Activated T-cell treated with anti-CD3 and anti-CD28 coated beads, Interleukin-2, amount 50 U/mL, for 4 hours (primary cell): ENCODE measurements around the gene ADAM29. TPM values are rescaled to one million over a fixed set of nuclear protein-coding genes. Genes with fewer than 3 reads are reported as not detected.
"Not testable (repeated sequence)": the region's sequence is repeated elsewhere in the genome, so short reads cannot be mapped to it uniquely, and the experiment has no call there.

Experiments used
- ATAC-seq, 2 donors: fragments of 200-7000 bp; cut with Tn5 transposase; one replicate each; pipeline ENCODE4 v1.10.0; 2021
- DNase-seq: peaks from one replicate; pipeline ENCODE4 v3.0.0-alpha.2; 2020
- H3K27me3 Mint-ChIP-seq: one replicate; pipeline ENCODE4 v1.8.0; 2021; ENCODE audit warnings: low read depth, mixed read lengths
- H3K36me3 Mint-ChIP-seq: one replicate; pipeline ENCODE4 v1.8.0; 2022; ENCODE audit warnings: mixed read lengths; ENCODE audit not compliant: insufficient read depth
- H3K4me1 Mint-ChIP-seq: one replicate; pipeline ENCODE4 v1.8.0; 2021; ENCODE audit warnings: low read depth, mixed read lengths
- H3K4me3 Mint-ChIP-seq: one replicate; pipeline ENCODE4 v1.8.0; 2021; ENCODE audit warnings: mild to moderate bottlenecking, moderate library complexity, mixed read lengths
- H3K9me3 Mint-ChIP-seq: one replicate; pipeline ENCODE4 v1.8.0; 2021; ENCODE audit warnings: mixed read lengths
- total RNA-seq, 3 donors: library from RNA; stranded (reverse); gene quantifications; one replicate each; pipeline ENCODE4 v1.2.1, GENCODE V29; 2021

The ADAM29 gene
- total RNA-seq, 3 donors from 2014 or later, result not detected

DNA sequence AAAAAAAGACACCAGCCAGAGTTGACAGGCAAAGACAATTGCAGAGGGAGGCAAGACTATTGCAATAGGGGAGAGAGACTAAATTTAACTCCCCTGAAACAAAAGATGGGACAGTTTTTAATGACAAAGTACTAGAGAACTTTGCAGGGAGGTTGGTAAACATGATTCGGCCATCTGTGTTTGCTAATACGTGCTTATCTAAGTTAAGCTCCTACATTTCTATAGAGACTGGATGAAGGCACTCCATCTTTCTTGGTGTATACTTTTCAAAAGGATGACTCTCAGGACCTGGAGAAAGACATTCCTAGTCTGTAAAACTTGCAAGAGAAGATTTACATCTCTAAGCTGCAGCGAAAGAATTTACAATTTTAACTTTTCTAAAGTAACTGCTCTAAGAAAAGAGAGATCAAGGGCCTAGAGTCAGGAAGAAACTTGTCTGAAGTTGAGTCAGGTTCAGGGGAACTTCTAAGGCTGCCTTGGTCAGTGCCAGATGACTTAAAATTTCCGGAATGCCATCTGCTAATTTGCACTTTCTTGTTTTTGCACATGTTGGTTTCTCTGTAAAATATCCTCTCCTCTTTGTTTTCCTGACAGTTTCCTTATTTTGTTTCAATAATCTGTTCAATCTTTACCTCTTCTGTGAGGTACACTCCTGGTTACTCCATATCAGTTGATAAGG lies 10.6 kb downstream of the ADAM29 start:
- Mint-ChIP-seq H3K4me1 (no peaks in the 10 kb centered on the region), H3K36me3 (no peaks in the 10 kb centered on the region), H3K4me3 (no peak overlapping the region), H3K27me3 (no peaks in the 10 kb centered on the region), H3K9me3 (no peaks in the 10 kb centered on the region)
- DNase-seq (no peak), ATAC-seq (no peak)

DNA sequence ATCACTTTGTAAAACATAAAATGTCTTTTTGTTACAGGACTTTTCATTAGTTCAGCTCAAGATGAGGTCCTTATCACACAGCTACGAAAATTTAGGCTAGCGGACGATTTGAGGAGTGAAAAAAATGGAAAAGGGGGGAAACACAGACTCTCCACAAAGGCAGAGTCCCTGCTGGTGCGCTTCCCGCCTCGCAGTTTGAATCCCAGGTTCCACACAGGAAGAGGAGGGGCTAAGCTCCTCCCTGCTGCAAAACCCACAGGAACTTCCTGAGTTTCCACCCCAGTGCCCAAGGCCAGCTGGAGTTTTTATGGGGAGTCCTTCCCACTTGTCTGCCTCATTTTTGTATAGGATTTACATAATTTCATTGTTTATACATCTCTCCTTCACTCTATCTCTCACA lies 11.2 kb downstream of the ADAM29 start:
- H3K27me3 Mint-ChIP-seq, result no peaks in the 10 kb centered on the region
- no peak for ATAC-seq
- no peak overlapping the region for H3K4me3 Mint-ChIP-seq
- H3K36me3 Mint-ChIP-seq, result no peaks in the 10 kb centered on the region
- DNase-seq, result no peak
- no peaks in the 10 kb centered on the region for H3K4me1 Mint-ChIP-seq
- no peaks in the 10 kb centered on the region for H3K9me3 Mint-ChIP-seq

DNA sequence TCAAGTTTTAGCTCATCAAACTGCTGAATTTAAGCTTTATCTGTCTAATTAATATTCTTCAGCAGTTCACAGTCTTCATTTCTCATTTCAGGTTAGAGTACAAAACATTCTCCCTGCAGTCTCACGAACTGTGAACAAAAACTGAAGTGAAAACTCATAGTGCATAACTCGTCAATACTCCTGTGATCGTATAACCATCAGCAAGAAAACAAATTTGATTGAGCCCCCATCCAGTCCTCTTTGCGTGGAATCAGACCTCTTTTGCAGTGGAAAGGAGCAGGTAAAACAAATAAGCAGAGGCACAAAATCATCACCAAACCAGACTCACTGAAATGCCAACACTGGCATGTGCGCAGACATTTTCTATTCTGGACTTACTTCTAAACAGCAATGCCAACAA lies 12.7 kb downstream of the ADAM29 start:
- Mint-ChIP-seq H3K4me1 (no peaks in the 10 kb centered on the region), H3K4me3 (no peak overlapping the region), H3K9me3 (no peaks in the 10 kb centered on the region), H3K36me3 (no peaks in the 10 kb centered on the region), H3K27me3 (no peaks in the 10 kb centered on the region)
- ATAC-seq (no peak), DNase-seq (no peak)

DNA sequence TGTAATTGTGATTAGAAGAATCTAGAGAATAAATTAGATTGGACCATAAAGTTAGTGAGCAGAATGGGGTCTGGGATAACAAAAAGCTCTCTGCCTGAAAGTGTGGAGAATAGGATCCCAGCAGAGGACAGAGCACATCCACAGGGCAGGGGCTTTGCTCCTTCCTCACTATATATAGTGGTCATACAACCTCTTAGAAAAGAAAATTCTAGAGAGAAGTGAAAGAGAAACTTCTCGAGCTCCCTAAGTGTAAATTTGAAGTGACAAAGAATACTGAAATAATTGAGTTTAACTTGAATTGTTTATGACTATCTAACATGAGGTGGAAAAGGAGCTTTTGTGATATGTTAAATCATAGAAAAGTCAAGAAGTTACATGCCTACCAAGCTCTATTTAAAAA lies 14.9 kb downstream of the ADAM29 start:
- DNase-seq (no peak), ATAC-seq (no peak)
- Mint-ChIP-seq H3K27me3 (no peaks in the 10 kb centered on the region), H3K4me1 (no peaks in the 10 kb centered on the region), H3K9me3 (peaks cover 6% of the 10 kb centered on the region), H3K4me3 (no peak overlapping the region), H3K36me3 (no peaks in the 10 kb centered on the region)

DNA sequence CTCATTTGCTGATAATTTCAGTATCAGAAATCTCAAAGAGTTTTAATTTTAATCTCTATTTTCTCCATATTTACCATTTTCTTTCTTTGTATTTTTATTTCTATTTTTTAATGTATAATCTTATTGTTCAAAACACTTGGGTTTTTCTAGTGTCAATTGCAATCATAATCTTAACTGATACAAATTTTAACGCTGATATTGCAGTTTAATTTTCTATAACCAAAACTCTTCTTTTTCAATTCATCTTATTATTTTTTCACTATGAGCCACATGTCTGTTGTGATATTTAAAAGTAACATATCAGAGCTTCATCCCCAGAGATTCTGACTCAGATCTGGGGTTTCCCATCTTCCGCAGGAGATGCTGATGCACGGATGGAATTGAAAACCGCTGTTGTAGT lies 16.2 kb downstream of the ADAM29 start:
- H3K9me3 Mint-ChIP-seq, result peaks cover 7% of the 10 kb centered on the region
- no peaks in the 10 kb centered on the region for H3K36me3 Mint-ChIP-seq
- DNase-seq (no peak), ATAC-seq (no peak)
- no peaks in the 10 kb centered on the region for H3K27me3 Mint-ChIP-seq
- H3K4me1 Mint-ChIP-seq, result no peaks in the 10 kb centered on the region
- no peak overlapping the region for H3K4me3 Mint-ChIP-seq

DNA sequence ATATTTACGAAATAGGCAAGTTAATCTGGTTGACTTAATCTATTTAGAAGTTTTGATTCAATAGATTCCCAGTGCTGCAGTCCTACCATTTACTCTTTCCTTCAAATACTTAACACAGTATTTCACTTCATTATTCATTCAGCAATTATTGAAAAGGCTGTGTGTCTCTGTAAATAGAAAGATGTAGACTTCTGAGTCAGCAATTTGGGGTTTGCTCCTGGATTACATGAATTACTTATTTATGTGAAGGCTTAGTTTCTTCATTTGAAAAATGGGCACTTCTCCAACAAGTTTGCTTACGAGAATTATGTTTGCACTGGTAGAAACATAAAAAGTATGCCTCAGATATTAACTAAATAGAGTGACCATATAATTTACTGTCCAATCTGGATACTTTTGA lies 17.4 kb downstream of the ADAM29 start:
- Mint-ChIP-seq H3K9me3 (peaks cover 7% of the 10 kb centered on the region), H3K36me3 (no peaks in the 10 kb centered on the region), H3K4me1 (no peaks in the 10 kb centered on the region), H3K27me3 (no peaks in the 10 kb centered on the region), H3K4me3 (no peak overlapping the region)
- DNase-seq (no peak), ATAC-seq (no peak)

DNA sequence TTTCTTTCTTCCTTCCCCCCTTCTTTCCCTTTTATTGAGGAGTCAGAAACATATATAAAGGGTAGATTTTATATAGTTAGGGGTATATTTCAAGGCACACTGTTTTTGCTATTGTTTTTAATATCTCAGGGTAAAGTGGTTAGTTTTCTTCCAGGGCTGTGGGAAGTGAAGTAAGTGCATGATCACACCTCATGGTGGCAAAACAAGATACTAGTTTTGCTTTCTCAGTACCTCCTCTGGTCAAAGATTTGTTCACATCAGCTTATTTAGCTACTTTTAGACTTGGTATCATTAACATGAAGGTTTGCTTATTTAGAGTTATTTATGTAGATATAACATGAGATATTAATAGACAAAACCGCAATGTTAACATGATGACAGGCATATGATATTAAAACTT lies 21.8 kb downstream of the ADAM29 start:
- DNase-seq (no peak), ATAC-seq (no peak)
- H3K27me3 Mint-ChIP-seq, result no peaks in the 10 kb centered on the region
- H3K9me3 Mint-ChIP-seq, result peaks cover 10% of the 10 kb centered on the region
- no peaks in the 10 kb centered on the region for H3K36me3 Mint-ChIP-seq
- no peak overlapping the region for H3K4me3 Mint-ChIP-seq
- H3K4me1 Mint-ChIP-seq, result no peaks in the 10 kb centered on the region

DNA sequence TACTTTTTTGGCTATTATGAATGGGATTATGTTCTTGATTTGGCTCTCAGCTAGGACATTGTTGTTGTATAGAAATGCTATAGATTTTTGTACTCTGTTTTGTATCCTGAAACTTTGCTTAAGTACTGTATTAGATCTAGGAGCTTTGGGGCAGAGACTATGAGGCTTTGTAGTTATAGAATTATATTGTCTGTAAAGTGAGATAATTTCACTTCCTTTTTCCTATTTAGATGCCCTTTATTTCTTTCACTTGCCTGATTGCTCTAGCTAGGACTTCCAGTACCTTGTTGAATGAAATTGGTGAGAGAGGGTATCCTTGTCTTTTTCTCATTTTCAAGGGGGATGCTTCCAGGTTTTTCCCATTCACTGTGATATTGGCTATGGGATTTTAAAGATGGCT lies 28.1 kb downstream of the ADAM29 start:
- no peaks in the 10 kb centered on the region for H3K36me3 Mint-ChIP-seq
- no peaks in the 10 kb centered on the region for H3K27me3 Mint-ChIP-seq
- peaks cover 3% of the 10 kb centered on the region for H3K9me3 Mint-ChIP-seq
- H3K4me3 Mint-ChIP-seq, result no peak overlapping the region
- no peaks in the 10 kb centered on the region for H3K4me1 Mint-ChIP-seq
- DNase-seq, result no peak
- ATAC-seq, result no peak

DNA sequence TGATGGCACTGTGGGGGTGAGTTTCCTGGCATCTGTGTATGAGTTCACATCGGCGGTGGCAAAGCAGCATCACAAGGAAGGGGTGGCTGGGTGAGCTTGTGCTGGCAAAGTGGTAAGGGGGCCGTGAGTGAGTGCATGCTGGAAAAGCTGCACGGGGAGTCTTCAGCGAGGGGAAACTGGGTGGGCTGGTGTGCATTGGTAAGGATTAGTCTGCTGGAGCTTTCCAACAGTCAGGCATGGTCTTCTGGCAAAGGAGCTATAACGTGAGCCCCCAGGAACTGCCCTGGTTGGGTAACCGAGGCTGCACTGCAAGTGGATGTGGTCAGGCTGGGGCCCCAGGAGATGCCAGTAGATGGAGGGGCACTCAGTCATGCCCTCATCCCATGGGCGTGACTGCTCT lies 30.7 kb downstream of the ADAM29 start:
- no peaks in the 10 kb centered on the region for H3K36me3 Mint-ChIP-seq
- DNase-seq, result no peak
- H3K4me3 Mint-ChIP-seq, result no peak overlapping the region
- ATAC-seq, result no peak
- H3K9me3 Mint-ChIP-seq, result no peaks in the 10 kb centered on the region
- no peaks in the 10 kb centered on the region for H3K4me1 Mint-ChIP-seq
- H3K27me3 Mint-ChIP-seq, result no peaks in the 10 kb centered on the region

DNA sequence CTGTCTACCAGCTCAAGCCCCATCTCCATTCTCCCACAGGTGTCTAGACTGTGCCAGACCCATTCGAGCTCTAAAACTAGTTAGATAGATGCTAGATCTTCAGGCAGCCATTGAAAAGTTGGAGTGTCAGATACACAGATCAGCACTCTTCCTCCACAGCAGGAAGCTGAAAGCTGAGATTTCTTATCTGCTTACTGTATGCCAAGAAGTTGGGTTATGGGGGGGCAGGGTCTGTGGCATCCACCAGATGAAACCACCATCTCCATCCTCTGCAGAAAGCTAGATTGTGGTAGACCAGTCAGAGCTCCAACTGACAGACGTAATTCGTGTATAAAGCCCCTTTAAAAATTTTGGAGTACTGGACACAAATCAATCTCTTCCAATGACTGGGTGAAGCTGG lies 54.8 kb downstream of the ADAM29 start:
- no peak for DNase-seq
- ATAC-seq, result no peak
- Mint-ChIP-seq H3K9me3 (peaks cover 10% of the 10 kb centered on the region), H3K27me3 (no peaks in the 10 kb centered on the region), H3K4me3 (no peak overlapping the region), H3K36me3 (no peaks in the 10 kb centered on the region), H3K4me1 (no peaks in the 10 kb centered on the region)

DNA sequence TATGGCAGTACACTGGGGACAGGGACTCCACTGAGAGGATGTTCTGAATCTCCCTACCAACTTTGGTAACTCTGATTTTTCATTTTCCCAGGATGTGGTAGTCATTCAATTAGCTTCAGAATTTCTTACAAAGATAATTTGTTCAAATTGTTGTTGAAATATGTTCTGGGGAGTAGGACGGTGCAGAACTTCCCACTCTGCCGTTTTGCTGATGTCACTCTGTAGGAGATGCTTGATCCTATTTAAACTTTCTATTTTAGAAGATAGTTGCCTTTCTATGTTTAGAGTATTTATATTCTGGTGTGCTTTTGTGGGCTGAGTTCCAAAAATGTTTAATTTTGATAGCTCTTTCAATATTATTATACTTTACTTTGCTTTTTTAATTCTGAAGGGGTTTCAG lies 55.2 kb downstream of the ADAM29 start:
- Mint-ChIP-seq H3K4me1 (no peaks in the 10 kb centered on the region), H3K36me3 (no peaks in the 10 kb centered on the region), H3K27me3 (no peaks in the 10 kb centered on the region), H3K4me3 (no peak overlapping the region), H3K9me3 (peaks cover 10% of the 10 kb centered on the region)
- DNase-seq (no peak), ATAC-seq (no peak)

DNA sequence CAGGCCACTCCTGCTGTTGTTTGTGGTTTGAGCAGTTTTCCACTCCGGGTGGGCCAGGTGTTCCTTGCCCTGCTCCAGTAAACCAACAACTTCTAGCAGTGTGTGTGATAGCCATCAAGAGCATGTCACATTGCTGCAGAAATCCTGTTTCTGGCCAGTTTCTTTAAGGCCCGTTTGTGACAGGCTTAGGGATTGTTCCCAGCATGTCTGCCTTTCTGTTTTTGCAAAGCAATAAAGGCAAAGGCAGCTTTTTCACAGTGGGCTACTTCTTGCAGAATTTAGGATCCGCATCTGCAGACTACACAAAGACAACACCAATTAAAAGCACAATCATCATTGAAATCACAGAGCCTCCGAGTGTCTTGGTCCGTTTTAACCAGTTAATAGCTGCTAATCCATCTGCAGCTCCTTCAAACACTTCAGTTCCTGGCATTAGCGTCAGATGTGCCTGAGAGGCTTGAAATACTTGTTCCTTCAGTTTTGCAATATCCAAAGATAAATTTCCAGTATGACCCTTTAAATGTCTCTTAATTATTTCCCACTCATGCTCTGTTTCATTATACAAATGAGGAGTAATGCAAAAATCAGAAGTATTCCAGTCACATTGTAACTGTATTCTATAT lies 65.1 kb downstream of the ADAM29 start:
- H3K4me1 Mint-ChIP-seq, result no peaks in the 10 kb centered on the region
- peaks cover 20% of the 10 kb centered on the region for H3K9me3 Mint-ChIP-seq
- no peaks in the 10 kb centered on the region for H3K36me3 Mint-ChIP-seq
- no peak overlapping the region for H3K4me3 Mint-ChIP-seq
- no peak for ATAC-seq
- H3K27me3 Mint-ChIP-seq, result no peaks in the 10 kb centered on the region
- DNase-seq, result no peak

DNA sequence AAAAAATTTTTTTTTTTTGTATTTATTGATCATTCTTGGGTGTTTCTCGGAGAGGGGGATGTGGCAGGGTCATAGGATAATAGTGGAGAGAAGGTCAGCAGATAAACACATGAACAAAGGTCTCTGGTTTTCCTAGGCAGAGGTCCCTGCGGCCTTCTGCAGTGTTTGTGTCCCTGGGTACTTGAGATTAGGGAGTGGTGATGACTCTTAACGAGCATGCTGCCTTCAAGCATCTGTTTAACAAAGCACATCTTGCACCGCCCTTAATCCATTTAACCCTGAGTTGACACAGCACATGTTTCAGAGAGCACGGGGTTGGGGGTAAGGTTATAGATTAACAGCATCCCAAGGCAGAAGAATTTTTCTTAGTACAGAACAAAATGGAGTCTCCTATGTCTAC lies 65.7 kb downstream of the ADAM29 start:
- H3K9me3 Mint-ChIP-seq, result peaks cover 20% of the 10 kb centered on the region
- not testable (repeated sequence) for H3K27me3 Mint-ChIP-seq, DNase-seq, H3K4me1 Mint-ChIP-seq, ATAC-seq, H3K36me3 Mint-ChIP-seq, H3K4me3 Mint-ChIP-seq

DNA sequence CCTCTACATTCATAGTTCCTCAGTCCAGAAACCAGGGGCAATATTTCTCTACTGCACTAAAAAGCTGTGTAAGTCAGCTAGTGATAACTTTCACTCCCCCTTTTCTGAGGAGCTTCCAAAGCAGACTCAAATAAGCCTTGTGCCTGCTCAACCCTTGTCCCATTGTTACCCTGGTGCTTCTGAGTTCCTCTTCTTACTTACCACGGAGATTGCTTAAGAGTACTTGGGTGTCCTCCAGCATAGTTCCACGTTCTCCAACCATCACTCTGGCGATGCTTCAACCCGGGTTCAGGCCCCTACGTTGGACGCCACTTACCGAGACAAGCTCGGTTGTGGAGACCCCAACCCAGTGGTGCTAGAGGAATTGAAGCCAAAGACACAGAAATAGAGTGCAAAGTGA lies 71.6 kb downstream of the ADAM29 start:
- Mint-ChIP-seq H3K9me3 (peaks cover 17% of the 10 kb centered on the region), H3K36me3 (no peaks in the 10 kb centered on the region), H3K4me1 (no peaks in the 10 kb centered on the region), H3K27me3 (no peaks in the 10 kb centered on the region), H3K4me3 (no peak overlapping the region)
- ATAC-seq (no peak), DNase-seq (no peak)

DNA sequence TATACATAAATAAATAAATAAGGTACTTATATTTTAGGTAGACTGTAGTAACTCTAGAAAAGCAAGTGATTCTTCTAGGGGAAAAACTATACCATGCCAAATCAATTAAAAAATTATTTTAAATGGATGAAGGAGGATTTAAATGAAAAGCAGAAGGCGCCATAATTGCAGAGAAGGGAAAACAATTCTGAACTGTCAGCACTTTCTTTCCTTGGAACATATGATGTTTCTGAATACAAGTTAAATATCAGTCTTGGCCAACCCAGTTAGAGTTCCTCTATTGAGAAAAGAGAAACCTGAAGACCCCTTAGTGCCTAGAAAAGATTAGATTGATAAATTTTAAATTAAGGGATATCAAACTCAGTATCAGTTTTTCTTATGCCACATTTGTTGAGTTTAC lies 75.8 kb downstream of the ADAM29 start:
- Mint-ChIP-seq H3K36me3 (no peaks in the 10 kb centered on the region), H3K27me3 (no peaks in the 10 kb centered on the region), H3K4me3 (no peak overlapping the region), H3K9me3 (peaks cover 7% of the 10 kb centered on the region), H3K4me1 (no peaks in the 10 kb centered on the region)
- no peak for ATAC-seq
- no peak for DNase-seq
